Colon (tissue), 2 donors: Measurements from ENCODE around the gene JOSD1.
"Not testable (repeated sequence)": the region's sequence is repeated elsewhere in the genome, so short reads cannot be mapped to it uniquely, and the experiment has no call there.

Experiments used
- FAIRE-seq: peaks from 2 replicates; lab custom pipeline; 2012; peaks lifted over from hg19 to GRCh38; lab: Jason Lieb, UNC
- donor health status: control.
- donor health status: control.

Gene JOSD1

GRCh38 chr22:38684895-38685294, 15.8 kb downstream of the JOSD1 start:
- FAIRE-seq: no peak

- no peak for FAIRE-seq
Observed at GRCh38 chr22:38681582-38682335, 19.0 kb downstream of the JOSD1 start, which contains the start of gene TOMM22. Gene TOMM22, plus strand, starts transcription at chr22:38681957. Its CDS starts 22 bp downstream, at chr22:38681979.

GRCh38 chr22:38675833-38676232, 24.9 kb downstream of the JOSD1 start:
- no peak for FAIRE-seq

- FAIRE-seq: no peak
Observed at GRCh38 chr22:38674888-38675287, 25.9 kb downstream of the JOSD1 start.

DNA sequence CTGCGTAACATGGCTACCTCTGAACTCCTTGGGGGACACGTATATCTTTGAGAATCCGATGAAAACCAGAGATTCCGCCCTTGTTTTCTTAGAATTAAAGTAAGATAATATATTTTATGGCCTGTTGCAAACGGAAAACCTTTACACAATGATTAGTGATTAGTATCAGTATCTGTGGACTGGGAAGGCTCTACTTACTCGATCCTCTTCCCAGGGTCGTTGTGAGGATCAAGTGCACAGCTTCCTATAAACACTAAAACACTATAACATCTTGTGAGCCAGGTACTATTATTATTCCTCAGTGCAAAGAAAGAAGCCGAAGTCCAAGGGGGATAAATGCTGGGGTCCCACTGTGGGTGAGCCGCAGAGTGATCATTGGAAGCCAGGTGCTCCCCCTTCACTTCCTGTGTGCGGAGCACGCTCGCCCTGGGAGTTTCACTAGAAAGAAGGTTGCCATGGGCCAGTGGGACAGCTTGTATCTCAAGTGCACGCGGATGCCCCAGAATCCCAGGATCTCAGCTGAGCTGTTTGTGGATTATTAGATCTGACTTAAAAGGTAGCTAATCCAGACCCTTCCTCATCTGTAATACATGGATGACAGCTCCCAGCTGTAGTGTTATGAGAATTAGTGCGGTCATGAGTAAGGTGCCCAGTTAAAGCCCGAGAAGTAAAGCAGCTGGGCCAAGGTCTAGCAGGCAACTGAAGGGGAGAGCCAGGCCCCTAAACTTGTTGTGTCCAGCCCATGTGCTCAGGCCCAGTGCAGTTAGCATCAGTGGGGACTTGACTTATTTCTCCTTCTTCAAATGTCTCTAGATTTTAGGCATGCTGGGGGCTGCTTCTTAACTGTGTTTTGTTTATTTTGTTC, 43.5 kb downstream of the JOSD1 start:
- FAIRE-seq: no peak

DNA sequence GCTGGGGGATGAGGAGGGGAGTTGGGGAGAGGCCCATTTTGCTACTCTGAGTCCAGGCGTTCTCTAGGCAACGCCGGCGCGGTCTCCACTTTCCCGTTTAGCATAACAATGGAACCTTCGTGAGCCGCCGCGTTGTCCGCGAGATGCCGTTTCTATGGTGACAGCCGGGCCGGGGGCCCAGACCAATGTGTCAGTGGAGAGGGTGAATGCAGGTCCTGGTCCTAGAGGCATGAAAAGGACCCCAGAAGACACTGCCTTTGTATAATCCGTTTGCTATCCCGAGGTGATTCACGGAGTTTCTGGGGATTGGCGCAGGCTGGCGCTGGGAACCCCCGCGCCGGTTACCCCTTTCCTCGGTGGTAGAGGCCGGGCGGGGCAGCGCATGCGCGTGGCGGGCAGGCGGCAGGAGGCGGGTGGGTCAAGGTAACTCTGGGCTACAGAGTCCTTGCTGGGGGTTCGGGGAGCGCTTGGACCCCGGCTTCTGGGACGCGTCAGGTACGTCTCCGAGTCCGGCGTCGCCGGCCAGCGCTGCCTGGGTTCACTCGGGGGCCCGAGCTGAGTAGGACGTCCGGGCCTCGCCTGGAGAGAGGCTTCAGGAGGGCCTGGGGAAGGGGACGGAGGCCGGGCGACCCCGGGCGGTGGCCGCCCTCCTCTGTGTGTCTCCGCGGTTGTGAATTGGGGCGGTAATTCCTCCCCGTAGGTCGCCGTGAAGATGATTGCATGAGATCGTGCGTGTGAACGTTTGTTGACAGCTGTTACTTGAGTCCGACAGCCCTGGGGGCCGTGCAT, 44.3 kb downstream of the JOSD1 start, which contains the start of the genes CBY1 and FAM227A:
Gene CBY1, plus strand, starts transcription at position 383 of the 789 bp plus-strand sequence. CDS start 11,417 bp downstream, outside the sequence.
Gene FAM227A, minus strand, starts transcription at position 137 of the 789 bp plus-strand sequence. CDS start 6,224 bp downstream, outside the sequence.
- FAIRE-seq: no peak

- FAIRE-seq: no peak
Observed at GRCh38 chr22:38655519-38656255, 45.1 kb downstream of the JOSD1 start.

DNA sequence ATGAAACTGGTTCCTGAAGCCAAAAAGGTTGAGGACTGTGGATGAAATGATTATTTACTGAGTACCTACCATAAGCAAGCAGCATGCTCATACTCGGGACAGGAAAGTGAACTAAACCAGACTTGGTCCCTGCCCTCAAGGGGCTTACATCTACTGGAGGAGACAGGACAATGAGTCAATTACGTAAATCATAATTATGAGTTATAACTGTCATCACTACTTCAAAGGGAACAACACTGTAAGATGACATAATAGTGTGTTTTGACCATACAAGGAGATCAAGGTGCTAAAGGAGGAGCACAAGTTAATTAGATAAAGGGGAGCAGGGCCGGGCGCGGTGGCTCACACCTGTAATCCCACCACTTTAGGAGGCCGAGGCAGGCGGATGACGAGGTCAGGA, 47.0 kb downstream of the JOSD1 start:
- no peak for FAIRE-seq

- FAIRE-seq: no peak
Observed at GRCh38 chr22:38652859-38653258, 47.9 kb downstream of the JOSD1 start.

GRCh38 chr22:38649841-38650522, 50.8 kb downstream of the JOSD1 start:
- no peak for FAIRE-seq

- no peak for FAIRE-seq
Observed at GRCh38 chr22:38645430-38645829, 55.3 kb downstream of the JOSD1 start.

DNA sequence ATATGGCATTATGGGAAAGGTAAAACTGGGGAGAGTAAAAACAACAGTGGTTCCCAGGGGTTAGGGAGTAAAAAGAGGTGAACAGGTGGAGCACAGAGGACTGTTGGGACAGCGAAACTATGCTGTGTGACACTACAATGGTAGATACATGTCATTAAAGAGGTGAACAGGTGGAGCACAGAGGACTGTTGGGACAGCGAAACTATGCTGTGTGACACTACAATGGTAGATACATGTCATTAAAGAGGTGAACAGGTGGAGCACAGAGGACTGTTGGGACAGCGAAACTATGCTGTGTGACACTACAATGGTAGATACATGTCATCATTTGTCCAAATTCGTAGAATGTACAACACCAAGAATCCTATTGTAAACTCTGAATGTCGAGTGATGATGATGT, 56.5 kb downstream of the JOSD1 start:
- FAIRE-seq: not testable (repeated sequence)

DNA sequence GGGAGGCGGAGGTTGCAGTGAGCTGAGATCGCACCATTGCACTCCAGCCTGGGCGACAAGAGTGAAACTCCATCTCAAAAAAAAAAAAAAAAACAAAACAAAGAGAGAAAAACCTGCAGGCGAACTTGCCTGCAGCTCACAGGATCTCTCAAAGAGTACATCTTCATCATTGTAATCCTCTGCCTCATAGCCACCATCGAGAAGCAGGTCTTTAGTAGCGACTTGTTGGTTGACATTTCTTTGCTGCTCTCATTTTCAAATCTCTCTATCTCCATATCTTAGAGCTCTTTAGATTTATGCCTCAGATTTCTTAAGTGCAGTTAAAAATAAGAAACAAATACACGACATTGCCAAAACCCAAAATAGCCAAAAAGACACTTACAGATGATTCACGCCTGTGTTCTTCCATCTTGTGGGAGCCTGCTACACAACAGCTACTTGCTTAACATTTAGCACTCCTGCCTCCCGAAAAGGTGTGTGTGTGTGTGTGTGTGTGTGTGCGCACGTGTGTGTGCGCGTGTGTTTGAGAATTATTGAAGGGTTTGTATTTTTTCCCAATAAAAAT, 59.2 kb downstream of the JOSD1 start:
- FAIRE-seq: no peak

- no peak for FAIRE-seq
Observed at GRCh38 chr22:38638728-38639127, 62.0 kb downstream of the JOSD1 start.

- FAIRE-seq: no peak
Observed at GRCh38 chr22:38638216-38638615, 62.5 kb downstream of the JOSD1 start.
